Measurements from ENCODE around the gene NABP1. TPM values are rescaled to one million over a fixed set of nuclear protein-coding genes. Genes with fewer than 3 reads are reported as not detected.

The NABP1 gene
- total RNA-seq, 1 donor from 2014 or later = 6.4 TPM

DNA sequence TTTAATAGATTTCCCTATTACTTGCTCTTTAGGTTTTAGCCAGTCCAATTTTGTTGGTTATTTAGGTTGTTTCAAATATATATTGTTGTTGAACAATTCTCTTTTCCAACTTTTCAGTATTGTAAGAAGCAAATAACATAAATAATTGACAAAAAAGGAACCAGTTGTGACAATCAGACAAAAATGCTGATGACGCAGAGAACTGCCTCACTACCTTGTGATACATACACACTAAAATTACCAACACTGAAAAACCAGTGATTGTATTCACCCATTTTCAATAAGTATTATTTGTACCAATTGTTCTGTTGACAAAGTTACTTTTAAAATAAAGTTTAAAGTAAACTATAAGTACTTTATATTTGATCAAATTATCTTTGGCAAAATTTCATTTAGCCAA is 43.1 kb upstream of the NABP1 start:
- no peak for DNase-seq (ENCODE audit: low spot score, unreplicated experiment)
- Mint-ChIP-seq H3K4me3 (ENCODE audit: low read depth) (no peak overlapping the region), H3K27ac (no peak overlapping the region), H3K4me1 (ENCODE audit: low read depth) (peaks cover 8% of the 10 kb centered on the region), H3K9me3 (ENCODE audit: low read depth) (no peaks in the 10 kb centered on the region), H3K27me3 (no peaks in the 10 kb centered on the region), H3K36me3 (ENCODE audit: insufficient read depth) (no peaks in the 10 kb centered on the region)
- TF ChIP-seq, protein P1, sequence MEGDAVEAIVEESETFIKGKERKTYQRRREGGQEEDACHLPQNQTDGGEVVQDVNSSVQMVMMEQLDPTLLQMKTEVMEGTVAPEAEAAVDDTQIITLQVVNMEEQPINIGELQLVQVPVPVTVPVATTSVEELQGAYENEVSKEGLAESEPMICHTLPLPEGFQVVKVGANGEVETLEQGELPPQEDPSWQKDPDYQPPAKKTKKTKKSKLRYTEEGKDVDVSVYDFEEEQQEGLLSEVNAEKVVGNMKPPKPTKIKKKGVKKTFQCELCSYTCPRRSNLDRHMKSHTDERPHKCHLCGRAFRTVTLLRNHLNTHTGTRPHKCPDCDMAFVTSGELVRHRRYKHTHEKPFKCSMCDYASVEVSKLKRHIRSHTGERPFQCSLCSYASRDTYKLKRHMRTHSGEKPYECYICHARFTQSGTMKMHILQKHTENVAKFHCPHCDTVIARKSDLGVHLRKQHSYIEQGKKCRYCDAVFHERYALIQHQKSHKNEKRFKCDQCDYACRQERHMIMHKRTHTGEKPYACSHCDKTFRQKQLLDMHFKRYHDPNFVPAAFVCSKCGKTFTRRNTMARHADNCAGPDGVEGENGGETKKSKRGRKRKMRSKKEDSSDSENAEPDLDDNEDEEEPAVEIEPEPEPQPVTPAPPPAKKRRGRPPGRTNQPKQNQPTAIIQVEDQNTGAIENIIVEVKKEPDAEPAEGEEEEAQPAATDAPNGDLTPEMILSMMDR (IDR thresholded peaks at IDR 0.05; ENCODE audit: unreplicated experiment) = no peak

DNA sequence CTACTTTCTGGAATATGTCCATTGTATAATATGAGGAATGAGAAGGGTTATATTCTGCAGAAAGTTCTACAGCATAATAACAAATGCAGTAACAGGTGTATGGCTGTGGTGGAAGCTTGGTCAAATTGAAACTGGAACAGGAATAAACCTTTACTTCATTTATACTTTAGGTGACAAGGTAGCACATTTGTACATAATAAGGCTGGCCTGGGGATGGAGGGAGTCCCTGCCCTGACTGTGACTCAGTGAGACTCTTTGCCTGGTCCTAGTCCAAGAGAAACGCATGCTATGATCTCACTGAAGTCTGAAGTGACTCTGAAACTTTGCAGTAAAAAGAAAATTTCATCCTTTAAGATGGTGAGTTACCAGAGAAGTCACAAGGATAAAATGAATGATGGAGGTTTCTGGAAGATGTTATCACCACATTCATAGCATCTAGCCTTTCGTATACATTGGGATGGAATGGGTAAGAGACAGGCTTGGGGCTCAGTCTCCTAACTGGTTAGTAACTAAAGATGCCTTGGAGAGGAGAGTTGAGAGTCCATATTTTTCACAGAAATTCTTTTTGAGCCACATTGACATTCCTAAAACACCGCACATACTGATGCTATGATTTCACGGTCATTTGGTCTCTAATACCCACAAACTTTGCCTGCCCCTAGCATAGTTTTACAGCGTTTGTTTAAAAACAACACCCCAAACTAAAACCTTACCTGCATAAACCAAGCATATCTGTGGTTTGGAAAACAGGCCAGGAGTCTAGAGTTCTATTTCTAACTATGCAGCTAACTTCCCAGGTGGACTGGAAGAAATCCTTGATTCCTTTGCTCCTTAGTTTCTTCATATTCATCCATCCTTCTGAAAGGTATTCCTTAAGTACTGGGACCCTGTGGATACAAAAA is 42.4 kb upstream of the NABP1 start:
- Mint-ChIP-seq H3K27ac (no peak overlapping the region), H3K27me3 (no peaks in the 10 kb centered on the region), H3K4me1 (ENCODE audit: low read depth) (peaks cover 8% of the 10 kb centered on the region), H3K9me3 (ENCODE audit: low read depth) (no peaks in the 10 kb centered on the region), H3K4me3 (ENCODE audit: low read depth) (no peak overlapping the region), H3K36me3 (ENCODE audit: insufficient read depth) (no peaks in the 10 kb centered on the region)
- TF ChIP-seq, protein P1 (IDR thresholded peaks at IDR 0.05; ENCODE audit: unreplicated experiment) = no peak
- no peak for DNase-seq (ENCODE audit: low spot score, unreplicated experiment)

DNA sequence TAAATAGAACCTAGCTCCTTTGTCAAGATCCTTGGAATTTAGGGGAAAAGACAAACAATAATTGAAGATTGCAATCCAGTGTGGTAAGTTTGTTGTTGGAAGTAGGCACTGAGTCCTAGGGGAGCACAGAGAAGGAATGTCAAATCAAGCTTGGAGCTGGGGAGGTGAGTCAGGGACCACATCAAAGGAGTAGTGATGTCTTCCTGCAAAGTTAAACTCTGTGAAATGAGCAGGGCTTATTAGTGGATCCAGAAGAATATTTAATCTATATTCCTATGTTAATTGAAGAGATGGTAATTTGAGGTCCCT is 41.7 kb upstream of the NABP1 start:
- no peaks in the 10 kb centered on the region for H3K36me3 Mint-ChIP-seq (ENCODE audit: insufficient read depth)
- peaks cover 8% of the 10 kb centered on the region for H3K4me1 Mint-ChIP-seq (ENCODE audit: low read depth)
- no peaks in the 10 kb centered on the region for H3K27me3 Mint-ChIP-seq
- DNase-seq (ENCODE audit: low spot score, unreplicated experiment) = no peak
- H3K4me3 Mint-ChIP-seq (ENCODE audit: low read depth) = no peak overlapping the region
- TF ChIP-seq, protein P1 (IDR thresholded peaks at IDR 0.05; ENCODE audit: unreplicated experiment) = no peak
- H3K27ac Mint-ChIP-seq = no peak overlapping the region
- no peaks in the 10 kb centered on the region for H3K9me3 Mint-ChIP-seq (ENCODE audit: low read depth)

DNA sequence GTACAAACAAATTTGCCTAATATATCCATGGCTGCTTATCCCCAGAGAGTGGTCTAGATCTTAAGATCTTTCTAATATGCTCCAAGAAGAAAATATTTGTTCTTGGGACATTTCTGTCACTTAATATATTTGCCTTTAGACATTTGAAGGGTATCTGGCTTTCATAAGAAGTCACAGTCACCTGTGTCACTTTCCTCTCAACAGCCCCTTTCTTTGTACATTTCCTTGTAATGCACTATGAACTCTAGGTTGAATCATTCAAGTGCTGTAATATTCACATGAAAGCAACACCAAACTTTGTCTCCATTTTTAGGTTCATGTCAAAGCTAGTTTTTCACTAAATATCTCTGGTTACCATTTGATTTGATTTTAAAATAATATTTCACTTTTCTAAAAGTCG is 41.4 kb upstream of the NABP1 start:
- H3K27me3 Mint-ChIP-seq = no peaks in the 10 kb centered on the region
- peaks cover 8% of the 10 kb centered on the region for H3K4me1 Mint-ChIP-seq (ENCODE audit: low read depth)
- no peaks in the 10 kb centered on the region for H3K36me3 Mint-ChIP-seq (ENCODE audit: insufficient read depth)
- no peak overlapping the region for H3K27ac Mint-ChIP-seq
- TF ChIP-seq, protein P1 (IDR thresholded peaks at IDR 0.05; ENCODE audit: unreplicated experiment) = no peak
- H3K4me3 Mint-ChIP-seq (ENCODE audit: low read depth) = no peak overlapping the region
- no peak for DNase-seq (ENCODE audit: low spot score, unreplicated experiment)
- H3K9me3 Mint-ChIP-seq (ENCODE audit: low read depth) = no peaks in the 10 kb centered on the region

DNA sequence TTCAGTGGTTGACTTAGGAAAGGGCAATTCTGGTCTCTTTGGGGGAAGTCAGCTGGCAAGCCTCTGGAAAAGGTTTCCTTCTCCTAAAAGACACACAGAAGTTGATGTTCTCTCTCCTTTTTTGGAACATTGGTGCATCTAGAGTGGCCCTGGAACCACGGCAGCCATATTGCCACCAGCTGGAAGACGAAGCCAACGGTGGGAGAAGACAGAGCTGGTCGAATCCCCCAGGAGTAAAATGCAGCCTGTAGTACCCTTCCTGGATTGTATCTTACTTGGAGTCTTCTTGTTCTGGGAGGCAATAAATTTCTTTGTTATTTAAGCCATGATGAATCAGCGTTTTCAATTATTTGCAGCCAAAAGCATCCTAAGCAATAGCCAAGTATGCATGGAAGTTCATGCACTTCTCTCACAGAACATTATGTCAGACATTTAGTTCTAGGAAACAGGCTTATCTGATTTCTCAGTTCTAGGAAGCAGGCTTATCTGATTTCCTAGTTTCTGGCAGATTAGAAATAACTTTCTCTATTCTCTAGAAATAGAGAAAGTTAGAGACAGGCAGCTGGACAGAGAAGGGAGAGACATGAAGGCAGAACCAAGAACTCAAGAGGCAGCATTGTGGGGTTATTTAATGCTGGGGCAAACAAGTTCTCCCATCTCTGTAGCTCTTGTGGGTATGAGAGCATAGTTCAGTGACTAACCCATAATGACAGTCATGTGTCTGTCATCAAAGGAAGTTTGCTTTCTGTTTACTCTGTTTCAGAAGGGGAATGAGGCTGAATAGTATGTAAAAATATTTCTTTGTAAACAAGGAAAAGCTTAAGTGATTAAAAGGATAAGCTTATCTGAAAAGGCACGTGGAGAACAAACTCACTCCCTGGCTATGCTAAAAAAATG is 40.5 kb upstream of the NABP1 start:
- TF ChIP-seq, protein P1 (IDR thresholded peaks at IDR 0.05; ENCODE audit: unreplicated experiment) = no peak
- DNase-seq (ENCODE audit: low spot score, unreplicated experiment) = no peak
- Mint-ChIP-seq H3K27me3 (no peaks in the 10 kb centered on the region), H3K4me3 (ENCODE audit: low read depth) (no peak overlapping the region), H3K4me1 (ENCODE audit: low read depth) (peaks cover 8% of the 10 kb centered on the region), H3K36me3 (ENCODE audit: insufficient read depth) (no peaks in the 10 kb centered on the region), H3K27ac (no peak overlapping the region), H3K9me3 (ENCODE audit: low read depth) (no peaks in the 10 kb centered on the region)
